GM21825 (cell line): ENCODE results near the gene TBCCD1.
"Not testable (repeated sequence)": the region's sequence is repeated elsewhere in the genome, so short reads cannot be mapped to it uniquely, and the experiment has no call there.

Experiments
- ATAC-seq: cut with Tn5 transposase; IDR thresholded peaks from one replicate; pipeline ENCODE4 v1.9.1; 2021; ENCODE audit warnings: mild to moderate bottlenecking, moderate library complexity; ENCODE audit not compliant: unreplicated experiment

The TBCCD1 gene

DNA sequence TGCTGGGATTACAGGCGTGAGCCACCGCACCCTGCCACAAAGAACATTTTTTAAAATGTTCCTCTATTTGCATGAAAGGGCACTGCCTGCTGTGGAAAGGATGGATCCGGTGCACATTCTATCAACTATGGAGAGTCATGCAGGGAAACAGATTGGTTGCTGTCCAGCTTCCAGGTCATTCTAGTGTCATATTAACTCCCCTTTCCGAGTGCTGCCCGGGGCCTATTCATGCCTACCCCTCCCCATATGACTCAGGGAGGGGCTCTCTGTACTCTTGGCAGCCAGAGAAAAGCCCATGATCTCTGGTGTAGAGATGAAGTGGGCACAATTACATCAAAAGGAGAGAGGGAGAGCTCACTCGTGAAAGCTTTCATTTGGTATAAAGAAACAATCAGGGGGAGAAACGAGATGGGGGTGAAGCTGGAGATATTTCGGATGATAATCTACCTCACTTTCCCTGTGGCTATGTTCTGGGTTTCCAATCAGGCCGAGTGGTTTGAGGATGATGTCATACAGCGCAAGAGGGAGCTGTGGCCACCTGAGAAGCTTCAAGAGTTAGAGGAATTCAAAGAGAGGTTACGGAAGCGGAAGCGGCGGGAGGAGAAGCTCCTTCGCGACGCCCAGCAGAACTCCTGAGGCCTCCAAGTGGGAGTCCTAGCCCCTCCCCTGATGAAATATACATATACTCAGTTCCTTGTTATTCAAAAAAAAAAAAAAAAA is 29.6 kb upstream of the TBCCD1 start:
- no peak for ATAC-seq

- ATAC-seq: no peak
Observed at GRCh38 chr3:186594591-186595113, 27.5 kb upstream of the TBCCD1 start.

- ATAC-seq: no peak
Observed at GRCh38 chr3:186593862-186594261, 26.7 kb upstream of the TBCCD1 start.

- ATAC-seq: no peak
Observed at GRCh38 chr3:186592682-186593081, 25.5 kb upstream of the TBCCD1 start.

DNA sequence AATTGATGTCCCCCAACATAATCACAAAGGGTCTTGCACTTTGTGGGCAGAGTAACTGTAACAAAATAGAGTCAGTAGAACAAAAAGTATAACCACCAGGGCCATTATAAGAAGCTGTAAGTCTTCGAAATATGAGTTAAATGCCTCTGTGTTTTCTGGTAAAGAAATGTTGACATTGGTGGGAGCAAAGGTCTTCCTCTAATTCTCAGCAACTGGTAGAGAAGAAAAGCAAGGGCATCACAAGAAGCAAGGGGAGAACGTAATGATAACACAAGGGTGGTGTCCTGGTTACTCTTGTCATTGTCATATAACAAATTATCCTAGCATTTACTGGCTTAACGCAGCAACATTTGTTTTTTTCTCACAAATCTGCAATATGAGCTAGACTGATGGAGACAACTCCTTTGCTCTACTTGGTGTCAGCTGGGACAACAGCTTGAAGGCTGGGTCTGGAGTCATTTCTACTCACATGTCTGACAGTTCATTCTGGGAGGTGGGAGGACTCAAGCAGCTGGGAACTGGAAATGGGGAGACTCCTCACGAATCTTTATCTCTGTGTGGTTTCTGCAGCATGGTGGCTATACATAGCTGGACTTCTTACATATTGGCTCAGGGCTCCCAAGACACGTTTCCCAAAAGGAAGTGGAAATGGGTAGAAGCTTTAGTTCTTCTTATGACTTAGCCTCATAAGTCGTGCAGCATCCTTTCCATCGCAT is 23.6 kb upstream of the TBCCD1 start:
- ATAC-seq: no peak

- no peak for ATAC-seq
Observed at GRCh38 chr3:186589856-186590579, 22.9 kb upstream of the TBCCD1 start.

DNA sequence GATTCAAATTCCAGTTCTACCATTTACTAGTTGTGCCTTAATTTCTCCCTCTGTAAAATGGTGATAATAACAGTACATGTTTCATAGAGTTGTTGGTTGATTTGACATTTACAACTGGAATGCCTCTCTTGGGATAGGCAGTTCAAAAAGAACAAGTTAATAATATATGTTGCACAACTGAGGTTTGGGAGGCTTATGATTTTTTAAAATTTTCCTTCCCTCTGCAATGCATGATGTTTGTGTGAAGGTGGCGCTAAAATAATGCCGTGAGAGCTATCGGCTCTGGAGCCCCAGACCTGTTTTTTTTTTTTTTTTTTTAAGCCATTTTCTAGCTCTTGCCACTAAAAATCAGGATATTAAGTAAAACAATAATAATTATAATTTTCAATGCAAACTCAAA is 22.0 kb upstream of the TBCCD1 start:
- no peak for ATAC-seq

GRCh38 chr3:186588632-186589031 is 21.5 kb upstream of the TBCCD1 start:
- no peak for ATAC-seq

DNA sequence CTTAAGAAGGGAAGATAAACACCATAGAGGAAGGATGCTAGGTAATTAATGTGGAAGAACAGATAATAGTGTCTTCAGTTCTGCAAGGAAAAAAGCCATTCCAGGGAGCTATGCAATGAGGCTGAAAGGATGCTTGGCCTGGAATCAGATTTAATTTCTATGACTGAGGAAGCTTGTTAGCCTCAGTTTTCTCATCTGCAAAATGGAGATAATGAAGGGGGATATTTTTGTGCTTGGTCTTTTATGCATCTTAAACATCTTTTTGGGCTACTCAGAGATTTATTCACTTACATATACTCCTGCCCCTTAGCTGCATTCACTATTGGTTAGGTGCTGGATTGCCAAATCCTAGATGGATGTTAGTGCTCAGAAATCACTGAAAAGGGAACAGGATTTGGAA is 20.0 kb upstream of the TBCCD1 start:
- ATAC-seq: no peak

DNA sequence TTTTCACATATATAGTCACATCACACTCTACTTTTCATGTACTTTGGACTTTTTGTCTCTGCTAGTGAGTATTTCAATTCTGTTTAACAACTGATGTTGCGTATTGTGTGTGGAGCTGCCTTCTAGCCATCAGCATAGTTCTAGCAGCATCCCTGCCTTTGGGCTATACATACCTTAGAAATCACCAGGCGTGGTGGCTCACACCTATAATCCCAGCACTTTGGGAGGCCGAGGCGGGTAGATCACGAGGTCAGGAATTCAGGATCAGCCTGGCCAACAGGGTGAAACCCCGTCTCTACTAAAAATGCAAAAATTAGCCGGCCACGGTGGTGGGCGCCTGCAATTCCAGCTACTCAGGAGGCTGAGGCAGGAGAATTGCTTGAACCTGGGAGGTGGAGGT is 19.1 kb upstream of the TBCCD1 start:
- not testable (repeated sequence) for ATAC-seq

- no peak for ATAC-seq
Observed at GRCh38 chr3:186583831-186584230, 16.7 kb upstream of the TBCCD1 start.

GRCh38 chr3:186582541-186582940 is 15.4 kb upstream of the TBCCD1 start:
- no peak for ATAC-seq

GRCh38 chr3:186580785-186581184 is 13.6 kb upstream of the TBCCD1 start:
- ATAC-seq: no peak

DNA sequence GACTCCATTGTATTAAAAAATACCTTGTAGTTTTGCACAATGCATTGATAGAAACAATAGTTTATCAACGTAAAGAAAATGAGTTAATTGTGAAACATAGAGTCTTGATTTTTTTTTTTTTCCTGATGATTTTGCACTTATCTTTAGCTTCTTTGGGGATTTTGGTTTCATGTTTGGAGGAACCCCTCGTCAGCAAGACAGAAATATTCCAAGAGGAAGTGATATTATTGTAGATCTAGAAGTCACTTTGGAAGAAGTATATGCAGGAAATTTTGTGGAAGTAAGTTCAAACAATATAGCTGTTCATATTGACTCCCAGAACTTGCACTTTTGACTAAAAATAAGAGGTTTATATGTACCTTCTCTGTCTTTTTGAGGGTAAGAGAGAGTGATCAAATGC is 10.4 kb upstream of the TBCCD1 start:
- ATAC-seq: no peak

DNA sequence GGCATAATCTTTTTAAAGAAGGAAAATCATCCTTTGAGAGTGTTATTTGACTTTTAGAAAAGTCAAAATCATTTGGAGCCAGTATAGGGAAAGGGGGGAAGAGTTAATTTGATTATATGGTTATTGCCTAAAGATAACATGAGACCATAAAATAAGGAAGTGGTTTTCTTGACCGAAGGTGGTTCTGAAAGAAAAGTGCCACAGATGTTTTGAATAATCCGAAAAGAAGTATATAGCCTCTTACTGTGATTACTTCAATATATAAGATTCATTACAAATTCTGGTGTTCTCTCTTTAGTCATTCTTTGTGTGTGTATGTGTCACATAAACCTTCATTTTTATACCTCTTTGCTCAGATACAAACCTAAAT is 4.5 kb upstream of the TBCCD1 start:
- ATAC-seq: no peak

DNA sequence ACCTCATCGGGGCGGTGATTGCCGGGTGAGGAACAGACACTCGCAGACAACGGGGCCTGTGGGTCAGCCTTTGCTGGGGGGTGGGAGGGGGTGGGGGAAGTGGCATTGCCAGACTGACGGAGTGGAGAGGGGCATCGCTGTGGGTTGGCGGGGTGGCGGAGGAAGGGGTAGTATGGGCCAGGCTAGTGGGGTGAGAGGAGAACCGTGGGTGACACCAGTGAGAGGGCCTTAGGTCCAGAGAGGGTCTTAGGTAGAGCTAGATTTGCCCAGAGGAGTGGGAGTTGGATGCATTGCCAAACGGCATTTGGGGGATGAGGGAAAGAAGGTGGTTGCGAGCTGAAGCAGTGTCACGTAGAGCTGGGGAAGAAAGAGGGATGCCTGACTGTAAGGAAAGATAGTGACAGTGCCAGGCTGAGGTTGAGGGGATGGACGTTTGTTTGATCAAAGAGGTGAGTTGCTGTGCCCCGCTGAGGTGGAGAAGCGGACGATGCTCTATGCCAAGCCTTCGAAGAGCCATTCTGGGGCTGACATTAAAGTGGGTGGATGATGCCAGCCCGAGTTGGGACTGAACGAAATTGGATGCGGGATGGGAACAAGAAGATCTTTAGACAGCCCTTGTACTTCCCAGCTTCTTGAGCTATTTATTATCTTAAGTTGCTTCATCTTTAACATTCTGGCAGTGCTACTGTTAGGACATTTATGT is 4.0 kb upstream of the TBCCD1 start:
- no peak for ATAC-seq

GRCh38 chr3:186570096-186570940 is 3.2 kb upstream of the TBCCD1 start, which contains the start of gene DNAJB11:
TSS of gene DNAJB11 (plus strand) at chr3:186570720. CDS start at chr3:186570898, 178 bp downstream.
- ATAC-seq: peak; percentile 85

DNA sequence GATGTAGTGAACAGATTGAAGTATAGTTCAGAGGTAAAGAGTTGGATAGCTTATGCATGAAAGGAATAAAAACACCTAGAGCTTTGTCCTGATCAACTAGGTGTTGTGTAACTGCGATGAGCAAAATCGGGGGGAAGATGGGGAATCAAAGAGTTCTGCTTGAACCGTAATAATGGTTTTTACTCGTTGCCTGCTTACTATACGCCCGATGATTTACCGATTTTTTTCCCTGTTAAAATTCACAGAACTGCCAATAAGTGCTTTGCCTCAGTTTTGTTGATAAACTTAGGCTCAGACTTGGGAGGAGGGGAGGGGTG is 2.6 kb upstream of the TBCCD1 start:
- ATAC-seq: no peak

GRCh38 chr3:186569361-186569760 is 2.2 kb upstream of the TBCCD1 start:
- not testable (repeated sequence) for ATAC-seq

DNA sequence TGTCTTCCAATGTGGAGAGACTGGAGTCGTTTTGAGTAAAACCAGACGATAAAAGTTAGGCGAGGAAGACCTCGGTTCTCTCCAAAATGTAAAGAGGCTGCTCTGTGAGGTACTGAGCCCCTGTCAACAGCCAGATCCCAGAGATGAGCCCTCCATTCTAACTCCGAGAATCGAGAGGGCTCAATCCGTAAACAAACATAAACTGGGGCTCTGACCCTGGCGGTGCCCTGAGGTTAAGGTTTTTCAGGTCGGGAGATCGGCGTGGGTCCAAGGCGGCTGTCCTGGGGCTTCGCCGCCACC is 417 bp downstream of the TBCCD1 start:
- no peak for ATAC-seq
